Heart right ventricle (tissue), 16 donors: Measurements from ENCODE around the gene ALOX5. TPM values are rescaled to one million over a fixed set of nuclear protein-coding genes. Genes with fewer than 3 reads are reported as not detected.

Source experiments
- ATAC-seq, 8 donors: fragments of 200-7000 bp; cut with Tn5 transposase; one replicate each; pipeline ENCODE4 v1.9.1; 2020; ENCODE audit warnings: mild to moderate bottlenecking in 8 of 8, moderate library complexity in 8 of 8, moderate number of reproducible peaks in 1 of 8
- DNase-seq, 2 donors: peaks; one replicate each; pipeline ENCODE4 v3.0.0-alpha.2; 2020
- H3K27ac ChIP-seq, 10 donors: fragments of 200-600 bp; sonication (generic) in 2 of 10; one replicate each; pipeline versions ENCODE4 v1.5.0 to v1.8.0; 2020 to 2022; ENCODE audit warnings: mild to moderate bottlenecking in 3 of 10
- H3K27me3 ChIP-seq, 7 donors: fragments of 200-600 bp; one replicate each; pipeline ENCODE4 v1.8.0; 2021 to 2022; ENCODE audit warnings: mild to moderate bottlenecking in 2 of 7
- H3K36me3 ChIP-seq, 9 donors: fragments of 200-600 bp; sonication (generic) in 1 of 9; one replicate each; pipeline versions ENCODE4 v1.5.0 to v1.8.0; 2020 to 2022; ENCODE audit warnings: mild to moderate bottlenecking in 2 of 9
- H3K4me1 ChIP-seq, 9 donors: fragments of 200-600 bp; sonication (generic) in 1 of 9; one replicate each; pipeline versions ENCODE4 v1.5.0 to v1.8.0; 2020 to 2022; ENCODE audit warnings: mild to moderate bottlenecking in 4 of 9
- H3K4me3 ChIP-seq, 10 donors: fragments of 200-600 bp; sonication (generic) in 2 of 10; one replicate each; pipeline versions ENCODE4 v1.5.0 to v1.8.0; 2020 to 2022; ENCODE audit warnings: mild to moderate bottlenecking in 7 of 10, moderate library complexity in 2 of 10
- H3K9me3 ChIP-seq, 11 donors: fragments of 200-600 bp in 10 of 11; sonication (generic) in 2 of 11; one replicate each; pipeline versions ENCODE4 v1.5.0 to v1.8.0; 2013 to 2022; ENCODE audit warnings: mild to moderate bottlenecking in 2 of 11, control low read depth in 1 of 11, moderate library complexity in 1 of 11
- WGBS, 2 donors: extraction: QIAGEN DNeasy Blood & Tissue Kit; methylation state at CpG; one replicate each; pipeline ENCODE4 v1.1.7; 2013; ENCODE audit warnings: inconsistent platforms in 1 of 2; 5-methylcytosine and 5-hydroxymethylcytosine counted together
- intact Hi-C, 10 donors: fragments of 100-400 bp; cut with DNase I; formaldehyde crosslinking; loops; one replicate each; pipeline versions ENCODE4 v1.11.1 to v1.14.2; 2022
- polyA plus RNA-seq, 2 donors: library from polyadenylated mRNA; stranded (reverse); fragments of 200-250 nt; gene quantifications; one replicate each; pipeline ENCODE4 v1.2.3, GENCODE V29; 2013
- total RNA-seq, 10 donors: library from RNA; stranded (reverse); fragmentation: NEBNext Ultra II Directional in 3 of 10; extraction: Animal tissue kit (Norgen Biotek cat#: 25700) in 3 of 10; gene quantifications; one replicate each; pipeline versions ENCODE4 v1.2.1 to v1.2.4, GENCODE V29; 2021 to 2023
- TF ChIP-seq, protein P1 (sequence below), 9 donors: fragments of 200-600 bp; sonication (generic) in 2 of 9; IDR thresholded peaks; one replicate each; pipeline versions ENCODE4 v1.5.0 to v1.8.0; 2021 to 2022; ENCODE audit warnings: antibody characterized with exemption in 9 of 9, mild to moderate bottlenecking in 5 of 9, moderate library complexity in 1 of 9
- donor health status: Arrhythmogenic right ventricular cardiomyopathy.
- donor health status: ischemic (EF 13 %, LVEDD 7.1; RV severe dilation, severe dysfunction).
- donor health status: healthy with polysubstance abuse.
- donor health status: DM: no; HTN: yes; CAD: no.
- donor health status: DM: no; HTN: no; CAD: no.
- donor health status: ischemic (EF 25% LVEDD 6.9; RV normal size, moderate dysfunction).
- donor health status: ischemic (EF 25% LVEDD 5.7; RV mildly dilated, moderate dysfunction).
- donor health status: healthy.
- donor health status: DM: yes; HTN: yes; CAD: no.
- donor health status: Ischemic cardiomyopathy.
- donor health status: ischemic (EF 35%, LVEDD 5.7; RV mildly dilated, moderate dysfunction).
- donor health status: nonischemic (EF 11% LVEDD 7.7; RV severe dilation, severe dysfunction).
- donor health status: DM: yes; HTN: yes; CAD: no.
- donor health status: PGD.
- donor health status: ischemic (EF 29% LVEDD 5.4; RV normal size, mild dysfunction).
- donor health status: nonischemic (EF 23%, LVEDD 6.1; RV moderate dilation, normal function).

ALOX5 gene
- total and polyA plus RNA-seq, 12 donors: 1.8 to 21.8 (median 4.4) TPM

DNA sequence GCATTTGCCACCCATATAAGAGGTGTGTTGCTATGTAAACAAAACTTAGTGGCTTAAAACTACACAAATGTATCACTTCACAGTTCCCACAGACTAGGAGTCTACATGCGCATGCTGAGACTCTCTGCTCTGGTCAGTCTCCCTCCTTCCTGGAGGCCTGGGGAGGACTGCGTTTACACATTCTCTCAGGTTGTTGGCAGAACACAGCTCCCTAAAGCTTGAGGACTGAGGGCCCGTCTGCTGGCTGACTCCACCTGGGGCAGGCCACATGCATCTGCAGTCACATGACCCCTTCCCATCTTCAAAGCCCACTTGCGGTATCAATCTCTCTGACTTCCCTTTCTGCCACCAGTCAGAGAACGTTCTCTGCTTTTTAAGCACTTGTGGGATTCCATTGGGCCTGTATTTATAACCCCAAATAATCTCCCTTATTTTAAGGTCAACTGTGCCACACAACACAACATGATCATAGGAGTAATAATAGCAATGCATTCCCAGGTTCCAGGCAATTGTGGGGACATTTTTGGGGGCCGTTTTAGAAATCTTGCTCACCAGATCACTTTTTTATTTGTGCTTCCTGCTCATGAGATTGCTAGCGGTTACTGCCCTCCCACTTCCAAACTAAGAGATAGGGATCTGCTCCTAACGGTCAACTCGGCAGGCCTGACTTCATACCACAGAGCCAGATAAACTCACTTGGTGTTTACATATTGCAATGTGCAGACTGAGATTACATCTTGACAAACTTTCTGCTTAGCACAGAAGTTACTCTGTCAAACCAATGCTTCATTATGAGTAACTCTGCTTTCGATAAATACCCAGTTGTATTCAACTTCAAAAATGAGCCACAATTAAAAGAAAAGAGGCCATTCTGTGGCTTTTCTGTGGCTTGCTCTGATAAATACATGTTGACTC is 96.3 kb downstream of the ALOX5 start:
- intact Hi-C loops: loop anchor here in 1 of 10 donors (5.0 kb wide), 1 partner anchor 202 kb away; the partner anchor contains the start of gene ZFAND4
- peaks cover 0 to 45% (median 25%) of the 10 kb centered on the region in 9 donors for H3K4me1 ChIP-seq

DNA sequence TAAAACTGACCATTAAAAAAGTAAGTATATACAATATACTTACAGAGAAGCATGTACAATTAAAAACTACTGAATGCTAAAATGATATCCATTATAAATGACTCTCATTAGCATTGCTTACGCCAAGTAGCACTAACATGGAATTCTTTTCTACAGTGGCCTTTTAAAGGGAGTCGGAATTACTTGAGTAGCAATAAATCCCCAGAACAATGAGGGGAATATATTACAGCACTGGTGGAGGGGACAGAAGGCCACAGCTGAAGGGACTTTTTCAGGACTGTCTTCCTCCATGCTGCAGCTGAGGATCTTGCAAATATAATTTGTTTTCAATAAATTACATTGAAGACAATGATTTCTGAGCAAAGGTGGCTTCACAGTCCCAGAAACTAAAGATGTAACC is 97.0 kb downstream of the ALOX5 start:
- WGBS, 2 donors: 91 to 93% methylated on average over 2 of the region's 2 CpGs
- no peak overlapping the region for H3K4me3 ChIP-seq
- ATAC-seq (no peak), DNase-seq (no peak)
- intact Hi-C loops: loop anchor here in 1 of 10 donors (5.0 kb wide), 1 partner anchor 201 kb away; the partner anchor contains the start of gene ZFAND4
- H3K27ac ChIP-seq: peak overlapping the region in 4 of 10 donors; percentile 1 to 60 (median 33)
- peaks cover 0 to 44% (median 25%) of the 10 kb centered on the region in 9 donors for H3K4me1 ChIP-seq
- no peaks in the 10 kb centered on the region for H3K27me3 ChIP-seq
- TF ChIP-seq, protein P1, sequence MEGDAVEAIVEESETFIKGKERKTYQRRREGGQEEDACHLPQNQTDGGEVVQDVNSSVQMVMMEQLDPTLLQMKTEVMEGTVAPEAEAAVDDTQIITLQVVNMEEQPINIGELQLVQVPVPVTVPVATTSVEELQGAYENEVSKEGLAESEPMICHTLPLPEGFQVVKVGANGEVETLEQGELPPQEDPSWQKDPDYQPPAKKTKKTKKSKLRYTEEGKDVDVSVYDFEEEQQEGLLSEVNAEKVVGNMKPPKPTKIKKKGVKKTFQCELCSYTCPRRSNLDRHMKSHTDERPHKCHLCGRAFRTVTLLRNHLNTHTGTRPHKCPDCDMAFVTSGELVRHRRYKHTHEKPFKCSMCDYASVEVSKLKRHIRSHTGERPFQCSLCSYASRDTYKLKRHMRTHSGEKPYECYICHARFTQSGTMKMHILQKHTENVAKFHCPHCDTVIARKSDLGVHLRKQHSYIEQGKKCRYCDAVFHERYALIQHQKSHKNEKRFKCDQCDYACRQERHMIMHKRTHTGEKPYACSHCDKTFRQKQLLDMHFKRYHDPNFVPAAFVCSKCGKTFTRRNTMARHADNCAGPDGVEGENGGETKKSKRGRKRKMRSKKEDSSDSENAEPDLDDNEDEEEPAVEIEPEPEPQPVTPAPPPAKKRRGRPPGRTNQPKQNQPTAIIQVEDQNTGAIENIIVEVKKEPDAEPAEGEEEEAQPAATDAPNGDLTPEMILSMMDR (IDR thresholded peaks at IDR 0.05): no peak
- H3K36me3 ChIP-seq: no peaks in the 10 kb centered on the region
- peaks cover 0 to 4% (median under 1%) of the 10 kb centered on the region in 11 donors for H3K9me3 ChIP-seq

More for the DNA sequence above, 96.3 kb downstream of the ALOX5 start:
- TF ChIP-seq, protein P1 (IDR thresholded peaks at IDR 0.05): no peak
- H3K4me3 ChIP-seq: no peak overlapping the region
- DNase-seq (peak in 1 of 2 donors; percentile 20), ATAC-seq (peak in 7 of 8 donors; percentile 31 to 71 (median 41))
- H3K9me3 ChIP-seq: no peaks in the 10 kb centered on the region
- H3K36me3 ChIP-seq: no peaks in the 10 kb centered on the region
- WGBS, 2 donors: 45 to 47% methylated on average over 10 of the region's 10 CpGs
- H3K27ac ChIP-seq: peak overlapping the region in 5 of 10 donors; percentile 1 to 60 (median 34)
- no peaks in the 10 kb centered on the region for H3K27me3 ChIP-seq

DNA sequence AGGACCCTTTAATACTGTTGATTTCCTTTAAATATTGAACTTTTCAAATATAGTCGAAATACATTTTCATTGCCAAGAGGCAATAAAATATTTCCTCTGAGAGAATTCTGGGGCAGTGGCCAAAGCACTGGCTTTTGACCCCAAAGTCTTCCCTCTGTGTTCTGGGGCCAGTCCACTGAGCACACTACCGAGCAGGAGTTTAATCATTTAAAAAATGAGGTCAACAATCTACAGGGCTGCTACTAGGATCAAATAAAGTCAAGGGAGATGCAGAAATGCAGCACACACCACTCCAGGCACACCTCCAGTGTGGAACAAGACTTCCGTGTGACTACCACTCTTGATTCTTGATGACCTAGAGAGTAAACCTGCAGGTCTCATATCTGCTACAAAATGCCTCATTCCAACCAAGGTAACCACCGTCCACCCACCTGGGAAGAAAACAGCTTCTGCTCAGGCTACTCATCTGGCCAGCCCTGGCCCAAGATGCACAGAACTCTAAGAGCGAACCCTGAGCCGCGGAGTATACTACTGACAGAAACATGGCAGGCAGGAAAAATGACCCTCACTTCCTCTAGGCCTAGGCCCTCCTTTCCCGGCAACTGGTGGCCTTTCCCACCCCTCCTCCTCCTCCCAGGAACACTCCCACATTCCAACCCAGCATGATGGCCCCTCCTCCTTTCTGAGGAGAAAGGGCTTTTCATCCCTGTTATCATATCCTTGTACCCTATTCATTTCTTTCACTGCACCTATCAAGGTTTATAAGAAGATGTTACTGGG is 97.7 kb downstream of the ALOX5 start:
- no peak for DNase-seq
- Histone ChIP-seq H3K27me3 (no peaks in the 10 kb centered on the region), H3K4me3 (no peak overlapping the region), H3K4me1 (peaks cover 0 to 43% (median 25%) of the 10 kb centered on the region in 9 donors), H3K9me3 (peaks cover 0 to 10% (median 7%) of the 10 kb centered on the region in 11 donors), H3K27ac (peak overlapping the region in 1 of 10 donors; percentile 11), H3K36me3 (no peaks in the 10 kb centered on the region)
- peak in 1 of 8 donors; percentile 16 for ATAC-seq
- intact Hi-C loops: loop anchor here in 1 of 10 donors (5.0 kb wide), 1 partner anchor 201 kb away; the partner anchor contains the start of gene ZFAND4
- TF ChIP-seq, protein P1 (IDR thresholded peaks at IDR 0.05): no peak
- 72 to 75% methylated on average over 8 of the region's 8 CpGs for WGBS, 2 donors

DNA sequence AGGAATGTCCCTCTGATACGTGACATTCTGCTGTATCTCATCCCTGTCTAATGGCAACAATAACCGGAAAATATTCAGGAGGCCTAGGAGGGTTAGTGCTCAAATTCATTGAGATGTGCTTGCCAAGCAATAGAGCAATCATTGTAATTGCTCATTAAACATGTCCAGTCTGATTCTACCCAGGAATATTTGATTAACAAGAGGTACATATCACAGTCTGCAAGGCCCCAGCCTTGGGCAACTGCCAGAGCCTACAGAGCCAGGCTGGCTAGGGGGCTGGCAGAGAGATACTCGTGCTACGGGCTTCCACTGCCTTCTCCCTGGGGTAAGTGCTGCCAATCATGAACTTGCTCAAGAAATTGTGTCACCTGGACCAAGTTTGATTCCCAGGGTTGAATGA is 99.1 kb downstream of the ALOX5 start:
- Histone ChIP-seq H3K9me3 (peaks cover 0 to 24% (median 15%) of the 10 kb centered on the region in 11 donors), H3K27me3 (no peaks in the 10 kb centered on the region), H3K4me3 (no peak overlapping the region), H3K4me1 (peaks cover 0 to 37% (median 24%) of the 10 kb centered on the region in 9 donors), H3K36me3 (no peaks in the 10 kb centered on the region), H3K27ac (no peak overlapping the region)
- intact Hi-C loops: loop anchor here in 1 of 10 donors (5.0 kb wide), 1 partner anchor 199 kb away; the partner anchor contains the start of gene ZFAND4
- WGBS, 2 donors: 63 to 71% methylated on average over 4 of the region's 4 CpGs
- ATAC-seq: no peak
- TF ChIP-seq, protein P1 (IDR thresholded peaks at IDR 0.05): no peak
- no peak for DNase-seq
